Nephron (organoid): ENCODE measurements around the gene IDH3G.

ENCODE experiments used
- H3K27ac Mint-ChIP-seq, 3 experiments: 2 replicates each; pipeline ENCODE4 v1.8.0; 2020; ENCODE audit warnings: mixed read lengths in 3 of 3, mild to moderate bottlenecking in 2 of 3, moderate library complexity in 1 of 3
- H3K27me3 Mint-ChIP-seq: 2 replicates; pipeline ENCODE4 v1.8.0; 2021; ENCODE audit warnings: low read depth, mild to moderate bottlenecking, moderate library complexity, mixed read lengths
- H3K36me3 Mint-ChIP-seq: 2 replicates; pipeline ENCODE4 v1.8.0; 2020; ENCODE audit warnings: low read depth, mixed read lengths
- H3K4me1 Mint-ChIP-seq: 2 replicates; pipeline ENCODE4 v1.8.0; 2020; ENCODE audit warnings: mixed read lengths
- H3K4me3 Mint-ChIP-seq, 3 experiments: 2 replicates each; pipeline ENCODE4 v1.8.0; 2020; ENCODE audit warnings: mild to moderate bottlenecking in 3 of 3, mixed read lengths in 3 of 3, moderate library complexity in 2 of 3
- H3K9me3 Mint-ChIP-seq: 2 replicates; pipeline ENCODE4 v1.8.0; 2020; ENCODE audit warnings: mixed read lengths
- CTCF ChIP-seq, 3 experiments: fragments of 200-600 bp; sonication (generic); IDR thresholded peaks; one replicate each; pipeline ENCODE4 v1.5.0; 2021; ENCODE audit warnings: antibody characterized with exemption in 3 of 3; ENCODE audit not compliant: unreplicated experiment in 3 of 3

The IDH3G gene

GRCh38 chrX:153827016-153827415 is 32.8 kb upstream of the IDH3G start:
- Mint-ChIP-seq H3K27ac (no peak overlapping the region), H3K36me3 (peaks cover 7% of the 10 kb centered on the region), H3K4me1 (no peaks in the 10 kb centered on the region), H3K4me3 (peak overlapping the region in 2 of 3 experiments; percentile 6 to 51), H3K27me3 (peaks cover 42% of the 10 kb centered on the region), H3K9me3 (peaks cover 12% of the 10 kb centered on the region)
- no peak for TF ChIP-seq CTCF (IDR thresholded peaks at IDR 0.05; ENCODE audit: unreplicated experiment in 3 of 3)

GRCh38 chrX:153825042-153825441 is 30.9 kb upstream of the IDH3G start:
- Mint-ChIP-seq H3K36me3 (peaks cover 7% of the 10 kb centered on the region), H3K27me3 (peaks cover 31% of the 10 kb centered on the region), H3K9me3 (peaks cover 15% of the 10 kb centered on the region), H3K4me1 (no peaks in the 10 kb centered on the region), H3K4me3 (no peak overlapping the region), H3K27ac (no peak overlapping the region)
- no peak for TF ChIP-seq CTCF (IDR thresholded peaks at IDR 0.05; ENCODE audit: unreplicated experiment in 3 of 3)

- peaks cover 7% of the 10 kb centered on the region for H3K36me3 Mint-ChIP-seq
- no peak overlapping the region for H3K27ac Mint-ChIP-seq
- TF ChIP-seq CTCF (IDR thresholded peaks at IDR 0.05; ENCODE audit: unreplicated experiment in 3 of 3): no peak
- H3K9me3 Mint-ChIP-seq: peaks cover 15% of the 10 kb centered on the region
- H3K4me3 Mint-ChIP-seq: no peak overlapping the region
- H3K4me1 Mint-ChIP-seq: no peaks in the 10 kb centered on the region
- peaks cover 31% of the 10 kb centered on the region for H3K27me3 Mint-ChIP-seq
Observed at GRCh38 chrX:153824348-153824747, 30.2 kb upstream of the IDH3G start.

- peaks cover 6% of the 10 kb centered on the region for H3K27me3 Mint-ChIP-seq
- H3K36me3 Mint-ChIP-seq: no peaks in the 10 kb centered on the region
- TF ChIP-seq CTCF (IDR thresholded peaks at IDR 0.05; ENCODE audit: unreplicated experiment in 3 of 3): no peak
- peaks cover 7% of the 10 kb centered on the region for H3K4me1 Mint-ChIP-seq
- no peak overlapping the region for H3K27ac Mint-ChIP-seq
- H3K9me3 Mint-ChIP-seq: peaks cover 13% of the 10 kb centered on the region
- H3K4me3 Mint-ChIP-seq: peak overlapping the region in 1 of 3 experiments; percentile 7
Observed at GRCh38 chrX:153821066-153821465, 26.9 kb upstream of the IDH3G start.

GRCh38 chrX:153820601-153821000 is 26.4 kb upstream of the IDH3G start:
- peaks cover 6% of the 10 kb centered on the region for H3K27me3 Mint-ChIP-seq
- H3K4me1 Mint-ChIP-seq: peaks cover 7% of the 10 kb centered on the region
- TF ChIP-seq CTCF (IDR thresholded peaks at IDR 0.05; ENCODE audit: unreplicated experiment in 3 of 3): no peak
- no peaks in the 10 kb centered on the region for H3K36me3 Mint-ChIP-seq
- H3K27ac Mint-ChIP-seq: no peak overlapping the region
- peaks cover 13% of the 10 kb centered on the region for H3K9me3 Mint-ChIP-seq
- peak overlapping the region in 2 of 3 experiments; percentile 7 to 30 for H3K4me3 Mint-ChIP-seq

- no peak for TF ChIP-seq CTCF (IDR thresholded peaks at IDR 0.05; ENCODE audit: unreplicated experiment in 3 of 3)
- H3K9me3 Mint-ChIP-seq: peaks cover 18% of the 10 kb centered on the region
- H3K36me3 Mint-ChIP-seq: no peaks in the 10 kb centered on the region
- H3K27me3 Mint-ChIP-seq: peaks cover 9% of the 10 kb centered on the region
- peak overlapping the region; percentile 67 to 75 (median 74) for H3K4me3 Mint-ChIP-seq
- H3K27ac Mint-ChIP-seq: peak overlapping the region; percentile 54 to 68 (median 59)
- H3K4me1 Mint-ChIP-seq: peaks cover 7% of the 10 kb centered on the region
Observed at GRCh38 chrX:153819384-153820040, 25.3 kb upstream of the IDH3G start.
